ENCODE results near the gene CCDC192. TPM values are rescaled to one million over a fixed set of nuclear protein-coding genes. Genes with fewer than 3 reads are reported as not detected.

Gene CCDC192
- total RNA-seq, 1 donor from 2014 or later, result not detected

- no peak for TF ChIP-seq CTCF (IDR thresholded peaks at IDR 0.05)
- Histone ChIP-seq H3K36me3 (no peaks in the 10 kb centered on the region), H3K4me3 (no peak overlapping the region), H3K27ac (no peak overlapping the region), H3K4me1 (no peaks in the 10 kb centered on the region), H3K9me3 (no peaks in the 10 kb centered on the region), H3K27me3 (no peaks in the 10 kb centered on the region)
- DNase-seq (ENCODE audit: low spot score in 2 of 2), result no peak
- intact Hi-C loops (cut with DNase I), result no loop called here
Measured at GRCh38 chr5:127935398-127935797, 232.2 kb downstream of the CCDC192 start.

DNA sequence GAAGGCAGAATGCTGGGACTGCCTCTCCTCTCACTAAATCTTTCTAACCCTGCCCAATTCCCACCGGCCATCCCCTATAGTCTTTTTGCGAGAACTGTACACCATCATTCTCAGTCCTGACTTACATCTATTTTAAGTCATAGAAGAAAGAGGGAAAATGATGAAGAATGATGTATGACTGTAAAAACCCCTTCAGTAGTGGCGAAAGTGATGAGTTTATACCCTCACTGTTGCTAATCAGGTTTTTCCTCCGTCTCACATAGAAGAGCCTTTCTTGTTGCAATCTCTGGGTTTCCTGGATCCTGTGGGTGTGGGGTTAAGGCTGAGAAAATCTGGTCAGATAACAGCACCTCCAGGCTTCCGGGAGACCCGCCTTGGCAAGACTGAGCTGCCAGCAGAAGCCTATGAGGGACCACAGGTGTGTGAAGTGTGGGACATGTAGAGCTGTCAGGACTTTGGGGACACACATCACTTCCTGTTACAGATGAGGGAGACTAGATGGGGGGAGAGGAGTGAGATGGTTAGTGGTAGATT, 233.3 kb downstream of the CCDC192 start:
- H3K36me3 ChIP-seq, result no peaks in the 10 kb centered on the region
- H3K27ac ChIP-seq, result no peak overlapping the region
- no peaks in the 10 kb centered on the region for H3K4me1 ChIP-seq
- intact Hi-C loops (cut with DNase I), result no loop called here
- TF ChIP-seq CTCF (IDR thresholded peaks at IDR 0.05), result no peak
- no peak overlapping the region for H3K4me3 ChIP-seq
- no peaks in the 10 kb centered on the region for H3K27me3 ChIP-seq
- DNase-seq (ENCODE audit: low spot score in 2 of 2), result no peak
- H3K9me3 ChIP-seq, result no peaks in the 10 kb centered on the region

- intact Hi-C loops (cut with DNase I), result no loop called here
- Histone ChIP-seq H3K4me1 (no peaks in the 10 kb centered on the region), H3K9me3 (no peaks in the 10 kb centered on the region), H3K4me3 (no peak overlapping the region), H3K27ac (no peak overlapping the region), H3K27me3 (no peaks in the 10 kb centered on the region), H3K36me3 (no peaks in the 10 kb centered on the region)
- no peak for TF ChIP-seq CTCF (IDR thresholded peaks at IDR 0.05)
- no peak for DNase-seq (ENCODE audit: low spot score in 2 of 2)
Measured at GRCh38 chr5:127938746-127939145, 235.6 kb downstream of the CCDC192 start.

DNA sequence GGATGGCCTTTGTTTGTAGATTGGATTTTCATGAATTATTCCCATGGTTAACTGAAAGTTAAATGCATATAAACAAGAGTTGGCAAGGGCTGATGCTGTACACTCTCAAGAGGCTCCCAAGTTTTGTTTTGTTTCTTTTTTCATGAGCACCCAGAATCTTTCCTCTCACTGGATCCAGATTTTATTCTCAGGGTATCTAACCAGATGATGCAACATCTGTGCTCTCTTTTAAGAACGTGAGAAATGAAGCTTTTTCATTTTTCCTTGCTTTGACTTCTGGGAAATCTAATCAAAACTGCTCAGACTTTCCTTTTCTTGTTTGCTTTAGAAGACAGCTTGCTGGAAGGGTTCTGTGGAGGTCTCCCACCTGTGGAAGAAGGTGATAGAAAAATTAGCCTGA, 237.7 kb downstream of the CCDC192 start:
- no peak for TF ChIP-seq CTCF (IDR thresholded peaks at IDR 0.05)
- Histone ChIP-seq H3K27me3 (no peaks in the 10 kb centered on the region), H3K36me3 (no peaks in the 10 kb centered on the region), H3K4me3 (no peak overlapping the region), H3K27ac (no peak overlapping the region), H3K9me3 (no peaks in the 10 kb centered on the region), H3K4me1 (no peaks in the 10 kb centered on the region)
- intact Hi-C loops (cut with DNase I), result no loop called here
- DNase-seq (ENCODE audit: low spot score in 2 of 2), result no peak

DNA sequence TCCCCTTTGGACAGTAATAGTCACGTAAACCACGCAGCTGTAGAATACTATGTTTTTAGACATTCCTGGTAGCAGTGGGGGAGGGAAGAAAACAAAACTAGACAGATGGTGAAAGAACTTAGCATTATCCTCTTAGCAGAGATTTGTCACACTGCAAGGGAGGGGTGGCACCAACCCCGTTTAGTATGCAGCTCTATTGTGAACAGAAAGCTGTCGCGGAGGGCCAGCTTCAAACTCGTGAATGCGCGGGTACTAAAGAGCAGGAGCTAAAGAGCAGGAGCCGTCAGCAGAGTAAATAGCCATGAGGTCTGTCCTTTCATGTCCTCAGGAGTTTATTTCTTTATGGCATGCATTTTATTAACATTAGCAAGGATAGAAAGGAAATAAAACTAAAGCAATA, 238.5 kb downstream of the CCDC192 start:
- Histone ChIP-seq H3K27me3 (no peaks in the 10 kb centered on the region), H3K4me1 (no peaks in the 10 kb centered on the region), H3K27ac (no peak overlapping the region), H3K4me3 (no peak overlapping the region), H3K36me3 (no peaks in the 10 kb centered on the region), H3K9me3 (no peaks in the 10 kb centered on the region)
- no peak for DNase-seq (ENCODE audit: low spot score in 2 of 2)
- no peak for TF ChIP-seq CTCF (IDR thresholded peaks at IDR 0.05)
- intact Hi-C loops (cut with DNase I), result no loop called here

Measured in ascending aorta (tissue), 2 donors.